LHCN-M2 (cell line): Measurements from ENCODE around the gene NDP. TPM values are rescaled to one million over a fixed set of nuclear protein-coding genes. Genes with fewer than 3 reads are reported as not detected.

Experiments used
- DNase-seq: peaks from one replicate; pipeline ENCODE4 v3.0.0-alpha.2; 2012; ENCODE audit warnings: low read depth
- polyA plus RNA-seq: library from polyadenylated mRNA; unstranded; fragments of >200 nt; gene quantifications from one replicate; pipeline ENCODE4 v1.2.1, GENCODE V29; 2012; ENCODE audit warnings: missing spikeins
- total RNA-seq: library from RNA; depleted of rRNA; stranded (reverse); fragments of >200 nt; gene quantifications from 2 replicates; pipeline ENCODE4 v1.2.3, GENCODE V29; 2014; rRNA removed

NDP gene
- 1.1 and 1.8 TPM in 2 replicates for total RNA-seq
- 0.35 TPM for polyA plus RNA-seq

GRCh38 chrX:43973249-43974099 is at the start of gene NDP:
Gene NDP, minus strand, starts transcription at chrX:43973390. Its CDS starts 14,745 bp downstream, at chrX:43958645.
- DNase-seq, result peak; percentile 5

GRCh38 chrX:44022964-44023363 is 49.8 kb upstream of the NDP start:
- DNase-seq, result no peak

GRCh38 chrX:44020693-44021092 is 47.5 kb upstream of the NDP start:
- no peak for DNase-seq

GRCh38 chrX:44019911-44020310 is 46.7 kb upstream of the NDP start:
- DNase-seq, result no peak

GRCh38 chrX:44017676-44018075 is 44.5 kb upstream of the NDP start:
- no peak for DNase-seq

- no peak for DNase-seq
Measured at GRCh38 chrX:44016906-44017305, 43.7 kb upstream of the NDP start.

- peak; percentile 97 for DNase-seq
Measured at GRCh38 chrX:44012484-44013096, 39.4 kb upstream of the NDP start.

- no peak for DNase-seq
Measured at GRCh38 chrX:44011506-44011905, 38.3 kb upstream of the NDP start.

GRCh38 chrX:44010626-44011025 is 37.4 kb upstream of the NDP start:
- DNase-seq, result no peak

GRCh38 chrX:44006081-44006480 is 32.9 kb upstream of the NDP start:
- no peak for DNase-seq

GRCh38 chrX:44003975-44004374 is 30.8 kb upstream of the NDP start:
- DNase-seq, result peak; percentile 56

GRCh38 chrX:44002567-44002966 is 29.4 kb upstream of the NDP start:
- peak; percentile 26 for DNase-seq

GRCh38 chrX:43998374-43998773 is 25.2 kb upstream of the NDP start:
- DNase-seq, result no peak

GRCh38 chrX:43996491-43996890 is 23.3 kb upstream of the NDP start:
- DNase-seq, result no peak

- no peak for DNase-seq
Measured at GRCh38 chrX:43986083-43986482, 12.9 kb upstream of the NDP start.

- DNase-seq, result no peak
Measured at GRCh38 chrX:43985511-43985910, 12.3 kb upstream of the NDP start.

- DNase-seq, result no peak
Measured at GRCh38 chrX:43978226-43978625, 5.0 kb upstream of the NDP start.

GRCh38 chrX:43976205-43976604 is 3.0 kb upstream of the NDP start:
- DNase-seq, result no peak

GRCh38 chrX:43975796-43976195 is 2.6 kb upstream of the NDP start:
- DNase-seq, result peak; percentile 66

GRCh38 chrX:43974741-43975465 is 1.7 kb upstream of the NDP start:
- DNase-seq, result no peak

GRCh38 chrX:43974100-43974475 is 898 bp upstream of the NDP start:
- no peak for DNase-seq
